Keratinocyte (primary cell): ENCODE results near the gene ZPBP. TPM values are rescaled to one million over a fixed set of nuclear protein-coding genes. Genes with fewer than 3 reads are reported as not detected.

Experiments
- DNase-seq: peaks from one replicate; pipeline ENCODE4 v3.0.0-alpha.2; 2011; ENCODE audit warnings: low read depth, missing footprints, low spot score
- FAIRE-seq: peaks from 2 replicates; lab custom pipeline; 2011; peaks lifted over from hg19 to GRCh38; lab: Jason Lieb, UNC
- H2AFZ ChIP-seq: 2 replicates; pipeline ENCODE4 v1.6.0; 2012; ENCODE audit warnings: low read length, control low read depth, inconsistent platforms; ENCODE audit not compliant: control insufficient read depth
- H3K27ac ChIP-seq: 2 replicates; pipeline ENCODE4 v1.5.1; 2011; ENCODE audit warnings: low read length; ENCODE audit not compliant: control insufficient read depth, insufficient read depth
- H3K27me3 ChIP-seq: 3 replicates; pipeline ENCODE4 v1.6.0; 2011; ENCODE audit warnings: low read length; ENCODE audit not compliant: control insufficient read depth, insufficient read depth; ENCODE audit errors: extremely low read depth
- H3K36me3 ChIP-seq, 2 experiments: 2 replicates in 1 of 2; 3 replicates in 1 of 2; pipeline ENCODE4 v1.5.1; 2011; ENCODE audit warnings: low read length in 2 of 2, mild to moderate bottlenecking in 1 of 2; ENCODE audit not compliant: control insufficient read depth in 2 of 2, insufficient read depth in 2 of 2; ENCODE audit errors: extremely low read depth in 1 of 2
- H3K4me1 ChIP-seq: 3 replicates; pipeline ENCODE4 v1.5.1; 2011; ENCODE audit warnings: low read length; ENCODE audit not compliant: control insufficient read depth, insufficient read depth; ENCODE audit errors: extremely low read depth
- H3K4me2 ChIP-seq: 3 replicates; pipeline ENCODE4 v1.6.0; 2011; ENCODE audit warnings: low read depth, low read length; ENCODE audit not compliant: control insufficient read depth, insufficient read depth; ENCODE audit errors: extremely low read depth
- H3K4me3 ChIP-seq, 3 experiments: fragments of 200-600 bp in 1 of 3; sonication (generic) in 1 of 3; 2 replicates in 2 of 3; 3 replicates in 1 of 3; pipeline ENCODE4 v1.5.1; 2011 to 2016; ENCODE audit warnings: low read length in 3 of 3, mild to moderate bottlenecking in 3 of 3, control low read depth in 2 of 3, inconsistent platforms in 1 of 3, low read depth in 1 of 3, mixed read lengths in 1 of 3, mixed run types in 1 of 3, moderate library complexity in 1 of 3; ENCODE audit not compliant: control insufficient read depth in 2 of 3, insufficient read depth in 2 of 3; ENCODE audit errors: extremely low read depth in 1 of 3
- H3K79me2 ChIP-seq: 2 replicates; pipeline ENCODE4 v1.6.0; 2012; ENCODE audit warnings: low read length; ENCODE audit not compliant: control insufficient read depth, insufficient read depth
- H3K9ac ChIP-seq: 3 replicates; pipeline ENCODE4 v1.6.0; 2011; ENCODE audit warnings: low read length; ENCODE audit not compliant: control insufficient read depth, insufficient read depth; ENCODE audit errors: extremely low read depth
- H3K9me1 ChIP-seq: 3 replicates; pipeline ENCODE4 v1.6.0; 2011; ENCODE audit warnings: low read length; ENCODE audit not compliant: control insufficient read depth, insufficient read depth; ENCODE audit errors: extremely low read depth
- H3K9me3 ChIP-seq: 2 replicates; pipeline ENCODE4 v1.5.1; 2012; ENCODE audit warnings: low read depth, low read length; ENCODE audit not compliant: control insufficient read depth
- H4K20me1 ChIP-seq: 3 replicates; pipeline ENCODE4 v1.6.0; 2011; ENCODE audit warnings: low read length; ENCODE audit not compliant: control insufficient read depth, insufficient read depth; ENCODE audit errors: extremely low read depth
- CTCF ChIP-seq, 3 experiments: IDR thresholded peaks in 1 of 3; conservative IDR thresholded peaks in 1 of 3; optimal IDR thresholded peaks in 1 of 3; 2 replicates in 2 of 3; 3 replicates in 1 of 3; pipeline versions ENCODE3 to v1.5.1; 2011; ENCODE audit warnings: low read length in 3 of 3, mild to moderate bottlenecking in 3 of 3, moderate library complexity in 2 of 3, control low read depth in 1 of 3, inconsistent platforms in 1 of 3; ENCODE audit not compliant: insufficient read depth in 2 of 3; ENCODE audit errors: extremely low read depth in 1 of 3
- EZH2 ChIP-seq: IDR thresholded peaks from one replicate; pipeline ENCODE4 v1.6.1; 2012; ENCODE audit warnings: inconsistent platforms, mild to moderate bottlenecking, low read length, moderate library complexity
- dilution Hi-C: fragments of 300-500 bp; cut with MboI; formaldehyde crosslinking; loops from one replicate; pipeline ENCODE4 v1.7.0; 2020; ENCODE audit warnings: low sequenced_read_pairs; ENCODE audit not compliant: extremely low pct_ligation_motif_present
- polyA plus RNA-seq, 5 experiments: library from polyadenylated mRNA; depleted of rRNA in 3 of 5; stranded (reverse) in 3 of 5; stranded (forward) in 1 of 5; unstranded in 1 of 5; fragments of >200 nt; gene quantifications; 1 replicate in 1 of 5; 2 replicates in 3 of 5; 3 replicates in 1 of 5; pipeline versions ENCODE4 v1.2.1 to v1.2.3, GENCODE V29; 2011 to 2012; ENCODE audit warnings: missing spikeins in 2 of 5, low read depth in 1 of 5, low replicate concordance in 1 of 5

ZPBP gene
- polyA plus RNA-seq, 1 donor (not counting 4 experiments of a cell fraction or from before 2014, with no cell fraction given): not detected

GRCh38 chr7:50141854-50142253, 48.8 kb upstream of the ZPBP start:
- TF ChIP-seq EZH2 (no peak), CTCF (optimal IDR thresholded peaks at IDR 0.05 in 1 of 3, IDR thresholded peaks at IDR 0.05 in 1 of 3, conservative IDR thresholded peaks at IDR 0.05 in 1 of 3; ENCODE audit: extremely low read depth in 1 of 3, insufficient read depth in 2 of 3, low read length in 3 of 3) (no peak)
- H3K36me3 ChIP-seq: no peaks in the 10 kb centered on the region
- H3K4me2 ChIP-seq: no peak overlapping the region
- no peak overlapping the region for H3K27ac ChIP-seq
- dilution Hi-C loops: no loop called here
- no peaks in the 10 kb centered on the region for H3K4me1 ChIP-seq
- H4K20me1 ChIP-seq: no peaks in the 10 kb centered on the region
- FAIRE-seq: no peak
- H3K27me3 ChIP-seq: no peaks in the 10 kb centered on the region
- no peak overlapping the region for H2AFZ ChIP-seq
- no peak for DNase-seq
- H3K4me3 ChIP-seq: no peak overlapping the region
- H3K9me3 ChIP-seq: no peaks in the 10 kb centered on the region
- no peaks in the 10 kb centered on the region for H3K9me1 ChIP-seq
- H3K9ac ChIP-seq: no peak overlapping the region
- H3K79me2 ChIP-seq: no peaks in the 10 kb centered on the region

- no peak overlapping the region for H3K9ac ChIP-seq
- no peaks in the 10 kb centered on the region for H3K9me3 ChIP-seq
- H2AFZ ChIP-seq: no peak overlapping the region
- H3K36me3 ChIP-seq: no peaks in the 10 kb centered on the region
- no peaks in the 10 kb centered on the region for H3K79me2 ChIP-seq
- H3K27me3 ChIP-seq: no peaks in the 10 kb centered on the region
- FAIRE-seq: no peak
- no peaks in the 10 kb centered on the region for H3K9me1 ChIP-seq
- no peak for TF ChIP-seq EZH2
- dilution Hi-C loops: no loop called here
- H3K27ac ChIP-seq: no peak overlapping the region
- H4K20me1 ChIP-seq: no peaks in the 10 kb centered on the region
- H3K4me3 ChIP-seq: no peak overlapping the region
- no peak for DNase-seq
- H3K4me2 ChIP-seq: no peak overlapping the region
- H3K4me1 ChIP-seq: no peaks in the 10 kb centered on the region
These were observed 48.1 kb upstream of the ZPBP start for GRCh38 chr7:50141131-50141530.

- no peak overlapping the region for H3K4me2 ChIP-seq
- no peaks in the 10 kb centered on the region for H3K4me1 ChIP-seq
- TF ChIP-seq EZH2 (no peak), CTCF (optimal IDR thresholded peaks at IDR 0.05 in 1 of 3, IDR thresholded peaks at IDR 0.05 in 1 of 3, conservative IDR thresholded peaks at IDR 0.05 in 1 of 3; ENCODE audit: extremely low read depth in 1 of 3, insufficient read depth in 2 of 3, low read length in 3 of 3) (no peak)
- dilution Hi-C loops: no loop called here
- no peak overlapping the region for H3K4me3 ChIP-seq
- H3K9ac ChIP-seq: no peak overlapping the region
- H3K9me3 ChIP-seq: no peaks in the 10 kb centered on the region
- no peak for FAIRE-seq
- no peaks in the 10 kb centered on the region for H3K27me3 ChIP-seq
- no peaks in the 10 kb centered on the region for H3K36me3 ChIP-seq
- no peaks in the 10 kb centered on the region for H3K9me1 ChIP-seq
- no peak for DNase-seq
- H4K20me1 ChIP-seq: no peaks in the 10 kb centered on the region
- no peaks in the 10 kb centered on the region for H3K79me2 ChIP-seq
- H3K27ac ChIP-seq: no peak overlapping the region
- H2AFZ ChIP-seq: no peak overlapping the region
These were observed 47.6 kb upstream of the ZPBP start for GRCh38 chr7:50140688-50141087.
